NT2/D1 (cell line): ENCODE results near the gene PBX1.
"Not testable (repeated sequence)": the region's sequence is repeated elsewhere in the genome, so short reads cannot be mapped to it uniquely, and the experiment has no call there.

Experiments
- DNase-seq: peaks from one replicate; pipeline ENCODE4 v3.0.0-alpha.2; 2011; ENCODE audit warnings: low read depth, low spot score
- H3K27me3 ChIP-seq: 2 replicates; pipeline ENCODE4 v1.6.0; 2011; ENCODE audit warnings: mild to moderate bottlenecking; ENCODE audit not compliant: insufficient read length, insufficient read depth
- H3K36me3 ChIP-seq: 2 replicates; pipeline ENCODE4 v1.6.1; 2011; ENCODE audit warnings: mild to moderate bottlenecking, low read length, mixed read lengths; ENCODE audit not compliant: insufficient read depth, insufficient read length
- H3K4me1 ChIP-seq: 2 replicates; pipeline ENCODE4 v1.5.1; 2011; ENCODE audit not compliant: insufficient read depth, insufficient read length
- H3K4me3 ChIP-seq: 2 replicates; pipeline ENCODE4 v1.5.1; 2011; ENCODE audit warnings: low read depth; ENCODE audit not compliant: insufficient read length
- H3K9ac ChIP-seq: 2 replicates; pipeline ENCODE4 v1.6.0; 2011; ENCODE audit warnings: low read depth; ENCODE audit not compliant: insufficient read length
- H3K9me3 ChIP-seq: 2 replicates; pipeline ENCODE4 v1.5.1; 2011; ENCODE audit warnings: mild to moderate bottlenecking, low read length; ENCODE audit not compliant: insufficient read depth
- SUZ12 ChIP-seq: IDR thresholded peaks from 2 replicates; pipeline ENCODE4 v1.6.1; 2011; ENCODE audit not compliant: insufficient read length, insufficient read depth; ENCODE audit errors: extremely low read depth
- YY1 ChIP-seq: IDR thresholded peaks from 2 replicates; pipeline ENCODE4 v1.6.1; 2011; ENCODE audit not compliant: insufficient read length, insufficient read depth
- ZNF274 ChIP-seq: IDR thresholded peaks from 2 replicates; pipeline ENCODE4 v1.6.1; 2011; ENCODE audit warnings: mild to moderate bottlenecking, low read depth, low read length

Gene PBX1

GRCh38 chr1:164518692-164519332, 40.2 kb upstream of the PBX1 start:
- DNase-seq = no peak
- H3K4me3 ChIP-seq = no peak overlapping the region
- no peaks in the 10 kb centered on the region for H3K9me3 ChIP-seq
- no peak for TF ChIP-seq YY1
- TF ChIP-seq ZNF274 = no peak
- TF ChIP-seq SUZ12 = no peak
- H3K4me1 ChIP-seq = no peaks in the 10 kb centered on the region
- H3K36me3 ChIP-seq = no peaks in the 10 kb centered on the region
- no peak overlapping the region for H3K9ac ChIP-seq
- H3K27me3 ChIP-seq = no peaks in the 10 kb centered on the region

DNA sequence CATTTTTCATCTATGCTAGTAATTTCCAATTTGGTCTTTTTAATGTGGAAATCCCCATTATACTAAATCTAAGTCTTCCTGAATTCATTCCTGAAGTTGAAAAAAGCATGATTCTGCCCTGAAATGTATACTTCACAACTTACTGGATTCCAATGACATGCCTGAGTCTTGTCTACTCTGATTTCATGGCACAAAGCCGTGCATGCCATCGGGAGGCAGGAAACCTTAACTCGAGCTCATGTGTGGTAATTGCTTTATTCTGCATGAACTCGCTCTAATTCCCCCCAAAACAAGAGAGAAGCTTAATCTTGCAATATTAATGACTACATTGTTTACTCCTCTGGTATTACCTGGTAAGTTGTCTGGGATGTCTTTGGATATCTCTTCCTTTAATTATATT, 39.6 kb upstream of the PBX1 start:
- DNase-seq = no peak
- Histone ChIP-seq H3K27me3 (no peaks in the 10 kb centered on the region), H3K36me3 (no peaks in the 10 kb centered on the region), H3K4me3 (no peak overlapping the region), H3K9ac (no peak overlapping the region), H3K9me3 (no peaks in the 10 kb centered on the region), H3K4me1 (no peaks in the 10 kb centered on the region)
- no peak for TF ChIP-seq YY1
- TF ChIP-seq SUZ12 = no peak
- no peak for TF ChIP-seq ZNF274

GRCh38 chr1:164524810-164525209, 34.2 kb upstream of the PBX1 start:
- DNase-seq = no peak
- Histone ChIP-seq H3K27me3 (no peaks in the 10 kb centered on the region), H3K4me3 (no peak overlapping the region), H3K9ac (no peak overlapping the region), H3K9me3 (peaks cover 31% of the 10 kb centered on the region), H3K36me3 (no peaks in the 10 kb centered on the region), H3K4me1 (no peaks in the 10 kb centered on the region)
- TF ChIP-seq YY1 = no peak
- TF ChIP-seq ZNF274 = no peak
- TF ChIP-seq SUZ12 = no peak

DNA sequence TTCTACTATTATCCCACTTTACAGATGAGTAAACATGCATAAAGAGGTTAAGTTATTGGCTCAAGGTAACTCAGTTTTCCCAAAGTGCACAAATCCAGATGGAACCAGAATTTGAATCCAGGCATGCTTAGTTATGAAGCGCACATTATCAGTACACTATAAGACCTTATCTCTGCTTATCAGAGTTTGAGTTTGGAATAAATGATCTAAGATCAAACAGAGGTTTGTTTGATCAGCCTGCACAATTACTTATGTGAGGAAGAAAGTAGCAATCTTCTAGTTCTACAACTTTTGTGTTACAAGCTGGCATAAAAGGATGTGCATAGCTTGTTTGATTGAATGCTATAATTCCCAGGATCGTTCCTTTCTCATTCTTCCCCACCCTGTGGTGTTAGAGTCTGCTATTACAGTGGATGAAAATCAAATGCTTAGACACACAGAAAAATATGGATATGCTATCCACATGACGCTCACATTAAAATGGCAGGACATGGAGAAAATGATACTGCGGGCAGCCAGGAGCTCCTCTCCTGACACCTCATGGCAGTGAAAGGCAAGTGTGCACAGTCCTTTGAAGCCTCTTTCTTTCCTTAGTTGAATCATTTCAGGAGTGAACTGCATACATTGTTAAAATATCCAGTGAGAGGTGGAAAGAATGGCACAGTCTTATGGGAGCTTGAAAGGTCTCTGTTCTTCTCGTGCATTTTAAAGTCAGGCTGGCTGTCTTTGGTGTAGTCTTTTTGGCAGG, 23.9 kb upstream of the PBX1 start:
- H3K4me1 ChIP-seq = no peaks in the 10 kb centered on the region
- H3K36me3 ChIP-seq = no peaks in the 10 kb centered on the region
- TF ChIP-seq SUZ12 (no peak), YY1 (no peak), ZNF274 (no peak)
- no peaks in the 10 kb centered on the region for H3K9me3 ChIP-seq
- H3K27me3 ChIP-seq = no peaks in the 10 kb centered on the region
- H3K9ac ChIP-seq = no peak overlapping the region
- no peak for DNase-seq
- no peak overlapping the region for H3K4me3 ChIP-seq

GRCh38 chr1:164552463-164552988, 6.5 kb upstream of the PBX1 start:
- H3K36me3 ChIP-seq, H3K4me3 ChIP-seq, H3K9ac ChIP-seq, H3K4me1 ChIP-seq, DNase-seq, H3K27me3 ChIP-seq: not testable (repeated sequence)
- H3K9me3 ChIP-seq = peaks cover 36% of the 10 kb centered on the region

DNA sequence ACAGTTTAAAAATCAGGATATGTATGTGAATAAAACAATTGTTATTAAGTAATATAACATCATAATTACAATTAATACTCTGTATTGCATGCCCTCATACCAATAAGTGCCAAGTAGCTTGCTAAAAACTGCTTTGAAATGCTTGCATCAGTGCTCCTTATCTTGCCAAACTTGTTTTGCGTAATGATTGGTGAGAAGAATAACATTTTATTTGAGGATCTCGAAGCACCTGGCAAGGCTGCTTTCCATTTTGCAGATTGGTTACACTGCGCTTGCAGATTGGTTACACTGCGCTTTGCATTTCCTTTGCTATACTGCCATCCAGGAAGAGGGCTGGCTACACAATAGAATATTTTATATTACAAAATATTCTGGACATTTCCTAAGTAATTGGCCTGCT, 1.7 kb upstream of the PBX1 start:
- Histone ChIP-seq H3K9me3 (peaks cover 14% of the 10 kb centered on the region), H3K36me3 (no peaks in the 10 kb centered on the region), H3K9ac (no peak overlapping the region), H3K27me3 (no peaks in the 10 kb centered on the region), H3K4me3 (no peak overlapping the region), H3K4me1 (no peaks in the 10 kb centered on the region)
- no peak for DNase-seq
- no peak for TF ChIP-seq SUZ12
- no peak for TF ChIP-seq ZNF274
- no peak for TF ChIP-seq YY1

GRCh38 chr1:164559342-164560051, 513 bp downstream of the PBX1 start:
- peak; percentile 54 for DNase-seq
- no peaks in the 10 kb centered on the region for H3K4me1 ChIP-seq
- H3K36me3 ChIP-seq = peaks cover 14% of the 10 kb centered on the region
- peak overlapping the region; percentile 92 for H3K4me3 ChIP-seq
- H3K9ac ChIP-seq = peak overlapping the region; percentile 94
- no peaks in the 10 kb centered on the region for H3K9me3 ChIP-seq
- TF ChIP-seq SUZ12 (no peak), ZNF274 (no peak), YY1 (no peak)
- H3K27me3 ChIP-seq = no peaks in the 10 kb centered on the region
